AG08395 (cell line): Measurements from ENCODE around the gene NTM.

ENCODE experiments used
- DNase-seq: peaks from one replicate; pipeline ENCODE4 v3.0.0; 2012; ENCODE audit warnings: mixed read lengths, low spot score

NTM gene

GRCh38 chr11:131687291-131688047 is 317.1 kb downstream of the NTM start:
- no peak for DNase-seq

DNA sequence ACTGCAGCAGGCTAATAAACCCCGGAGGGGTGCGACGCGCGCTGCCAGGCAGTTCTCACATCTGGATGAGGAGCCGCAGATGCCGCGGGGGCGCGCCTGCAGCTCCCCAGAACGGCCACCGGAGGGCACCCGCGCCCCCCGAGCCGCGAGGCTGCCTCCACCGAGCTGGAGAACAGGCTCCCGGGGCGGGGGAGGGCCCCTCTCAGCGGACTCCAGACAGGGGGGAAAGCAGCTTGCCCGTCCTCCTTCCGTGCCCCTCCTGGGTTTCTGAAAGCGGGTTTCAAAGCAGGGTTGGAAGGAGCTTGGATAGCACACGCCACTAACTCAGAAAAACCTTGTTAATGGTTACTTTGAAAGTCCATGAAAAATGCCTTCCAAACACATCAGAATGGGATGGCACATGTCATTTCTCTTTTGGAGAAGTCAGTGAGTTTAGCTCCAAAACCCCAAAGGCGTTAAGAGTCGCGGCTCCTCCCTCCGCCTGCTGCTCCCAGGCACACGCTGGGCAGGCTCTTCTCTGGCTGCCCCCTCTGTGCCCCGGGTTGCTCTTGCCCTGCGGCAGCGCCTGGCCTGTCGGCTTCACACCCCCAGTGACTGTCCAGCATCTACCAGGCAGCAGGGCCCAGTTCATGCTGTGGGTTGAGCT is 317.8 kb downstream of the NTM start:
- DNase-seq, result peak; percentile 90

DNA sequence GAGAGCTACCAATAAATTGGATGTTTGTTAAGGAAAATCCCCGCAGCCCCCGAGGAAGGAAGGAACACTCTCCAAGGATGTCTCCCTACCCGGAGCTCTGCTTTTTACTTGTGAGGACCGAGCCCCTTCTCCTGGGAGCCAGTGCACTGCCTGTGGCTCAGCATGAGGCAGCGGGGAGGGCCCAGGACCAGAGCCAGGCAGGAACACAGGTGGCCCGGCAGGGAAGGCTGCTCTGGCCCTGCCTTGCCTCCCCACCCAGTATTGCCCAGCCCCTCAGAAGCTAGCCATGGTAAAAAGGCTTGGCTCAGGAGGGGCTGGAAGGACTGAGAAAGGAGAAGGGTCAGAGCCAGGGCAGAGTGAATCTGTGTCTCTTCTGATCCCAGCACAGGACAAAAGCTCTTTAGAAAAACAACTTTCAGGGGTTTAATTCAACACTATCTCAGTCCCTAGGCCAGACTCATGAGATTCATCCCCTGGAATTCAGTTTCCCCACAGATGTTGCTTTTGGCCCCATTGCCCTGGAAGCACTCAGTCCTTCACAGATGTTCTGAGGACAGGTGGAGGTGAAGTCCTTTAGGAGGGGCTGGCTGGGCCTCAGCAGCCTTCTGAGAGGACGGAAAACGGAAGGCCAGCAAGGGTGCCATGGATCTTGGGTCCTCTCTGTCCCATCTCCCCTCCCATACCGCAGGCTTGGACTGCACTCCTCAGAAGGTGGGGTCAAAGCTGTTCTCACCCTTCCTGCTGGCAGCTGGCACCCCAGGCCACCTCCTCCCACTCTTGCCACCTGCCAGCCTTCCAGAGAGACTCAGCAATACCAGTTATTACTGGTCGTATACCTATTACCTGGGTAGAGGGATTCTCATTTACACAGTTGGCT is 318.9 kb downstream of the NTM start:
- DNase-seq, result no peak

DNA sequence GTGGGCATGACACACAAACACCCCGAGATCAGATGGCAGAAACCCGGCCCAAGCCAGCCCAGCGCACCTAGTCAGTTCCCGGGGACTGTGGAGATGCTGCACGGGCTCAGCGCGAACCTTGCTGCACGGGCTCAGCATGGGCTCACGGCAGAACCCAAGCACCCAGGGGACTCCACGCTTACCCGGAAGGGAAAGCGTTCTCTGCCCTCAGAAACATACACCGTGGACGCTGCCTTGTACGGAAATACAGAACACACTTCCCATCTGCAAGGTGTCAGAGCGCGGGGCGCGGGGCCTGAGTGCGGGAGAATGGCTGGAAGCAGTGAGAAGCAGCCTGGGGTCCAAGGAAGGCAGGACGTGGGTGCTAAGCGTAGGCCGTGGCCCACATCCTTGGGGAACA is 319.9 kb downstream of the NTM start:
- DNase-seq, result no peak

DNA sequence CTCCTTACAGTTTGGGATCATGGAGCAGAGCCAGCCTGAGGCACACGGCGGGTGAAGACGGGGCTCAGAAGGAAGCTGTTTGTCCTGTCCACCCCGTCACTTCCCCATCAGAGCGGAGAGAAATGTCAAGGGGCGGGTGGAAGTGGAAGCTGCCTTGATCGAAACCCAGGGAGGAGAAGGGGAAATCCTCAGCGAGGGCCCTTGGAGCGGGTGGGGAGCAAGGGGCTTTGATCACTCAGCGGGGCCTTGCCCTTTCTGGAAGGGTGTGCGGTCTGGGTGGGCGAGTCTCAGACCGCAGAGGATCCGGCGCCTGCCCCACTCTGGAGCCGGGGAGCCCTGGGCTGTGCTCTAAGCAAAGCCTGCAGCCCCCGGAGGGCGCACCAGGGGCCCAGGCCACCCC is 320.4 kb downstream of the NTM start:
- DNase-seq, result no peak

- DNase-seq, result peak; percentile 62
Measured at GRCh38 chr11:131691181-131692041, 321.0 kb downstream of the NTM start.

GRCh38 chr11:131692151-131692550 is 321.7 kb downstream of the NTM start:
- no peak for DNase-seq

GRCh38 chr11:131692961-131693360 is 322.5 kb downstream of the NTM start:
- DNase-seq, result no peak

DNA sequence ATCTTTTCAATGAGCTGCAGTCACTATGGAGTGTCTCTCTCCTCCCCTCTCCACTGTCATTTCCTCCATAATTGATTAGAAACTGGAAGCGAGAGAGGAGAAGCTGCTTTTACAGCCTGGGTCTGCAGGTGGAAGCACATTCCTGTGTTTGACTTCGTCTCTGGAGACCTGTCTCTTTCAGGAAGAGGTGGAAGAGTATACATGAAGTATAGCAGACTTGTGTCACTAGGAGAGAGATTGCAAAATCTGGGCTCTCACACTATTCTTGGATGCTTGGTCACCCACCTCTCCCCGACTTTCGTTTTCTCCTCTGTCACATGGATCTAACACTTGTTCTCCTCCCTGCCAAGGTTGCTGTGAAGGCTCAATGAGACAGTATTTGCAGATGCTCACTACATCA is 323.3 kb downstream of the NTM start:
- DNase-seq, result no peak

GRCh38 chr11:131694526-131695424 is 324.4 kb downstream of the NTM start:
- peak; percentile 90 for DNase-seq

GRCh38 chr11:131695889-131696429 is 325.5 kb downstream of the NTM start:
- DNase-seq, result no peak

GRCh38 chr11:131696690-131697089 is 326.3 kb downstream of the NTM start:
- no peak for DNase-seq

DNA sequence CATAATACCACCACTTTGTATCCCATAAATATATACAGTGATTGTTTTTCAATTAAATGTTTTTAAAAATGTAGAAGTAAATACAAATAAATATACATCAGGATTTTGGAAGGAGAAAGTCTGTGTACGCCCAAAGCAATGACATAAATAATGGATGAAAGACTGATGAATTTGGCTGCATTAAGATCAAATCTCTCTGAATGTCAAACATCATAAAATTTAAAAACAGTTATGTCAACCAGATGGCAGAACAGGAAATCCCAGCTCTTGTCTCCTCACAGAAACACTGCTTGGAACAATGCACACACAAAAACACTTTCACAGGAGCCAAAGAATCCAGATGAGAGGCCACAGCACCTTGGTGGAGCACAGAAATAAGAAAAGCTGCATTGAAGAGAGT is 332.9 kb downstream of the NTM start:
- no peak for DNase-seq

DNA sequence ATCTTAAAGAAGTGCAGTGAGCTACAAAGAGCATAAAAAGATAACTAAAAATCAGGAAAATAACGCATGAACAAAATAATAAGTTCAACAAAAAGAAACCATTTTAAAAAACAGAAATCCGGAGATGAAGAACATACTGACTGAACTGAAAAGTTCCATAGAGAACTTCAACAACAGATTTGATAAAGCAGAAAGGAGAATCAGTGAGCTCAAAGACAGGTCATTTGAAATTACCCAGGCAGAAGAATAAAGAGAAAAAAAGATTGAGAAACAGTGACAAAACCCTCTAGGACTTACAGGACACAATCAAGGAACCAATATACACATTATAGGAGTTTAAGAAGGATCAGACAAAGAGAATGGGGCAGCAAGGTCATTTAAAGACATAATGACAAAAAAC is 334.3 kb downstream of the NTM start:
- DNase-seq, result no peak

- peak; percentile 54 for DNase-seq
Measured at GRCh38 chr11:131710511-131710910, 340.1 kb downstream of the NTM start.

DNA sequence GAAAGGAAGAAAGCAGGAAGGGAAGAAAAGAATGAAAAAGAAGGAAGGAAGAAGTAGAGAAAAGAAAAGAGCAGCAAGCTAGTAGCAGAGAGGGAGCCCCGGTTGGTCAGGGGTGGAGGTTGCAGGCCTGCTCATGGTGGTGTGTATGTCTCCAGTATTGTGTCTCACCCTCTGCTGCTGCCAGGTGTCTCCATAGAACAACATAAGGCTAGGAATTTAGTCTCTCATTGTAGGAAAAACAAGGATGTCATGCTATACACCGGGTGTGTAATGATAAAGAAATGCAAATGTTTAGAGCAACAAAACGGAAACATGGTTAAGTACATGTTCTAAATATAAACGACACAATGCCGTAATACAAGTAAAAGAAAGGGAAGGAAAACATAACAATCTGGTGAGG is 342.5 kb downstream of the NTM start:
- no peak for DNase-seq

DNA sequence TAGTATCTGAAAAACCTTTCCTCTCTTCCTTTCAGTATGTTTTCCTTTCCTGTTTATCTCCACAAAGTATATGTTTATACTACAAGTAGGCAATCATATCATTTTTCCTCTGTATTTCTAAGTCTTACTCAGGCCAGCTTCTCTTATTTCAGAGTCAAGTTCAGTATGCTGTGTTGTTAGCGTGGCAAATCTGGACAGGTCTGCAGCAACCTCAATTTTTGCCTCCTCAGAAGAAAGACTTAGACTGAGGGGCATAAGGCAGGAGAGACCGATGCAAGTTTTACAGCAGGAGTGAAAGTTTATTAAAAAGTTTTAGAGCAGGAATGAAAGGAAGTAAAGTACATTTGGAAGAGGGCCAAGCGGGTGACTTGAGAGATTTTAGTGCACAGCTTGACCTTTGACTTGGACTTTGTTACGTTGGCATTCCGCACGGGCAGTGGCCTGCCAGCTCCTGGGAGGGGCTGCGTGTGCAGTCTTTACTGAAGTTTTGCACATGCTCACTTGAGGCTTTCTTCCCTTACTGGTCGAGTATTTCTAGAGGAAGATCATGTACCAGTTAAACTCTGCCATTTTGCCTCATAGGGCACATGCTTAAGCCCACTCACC is 343.2 kb downstream of the NTM start:
- DNase-seq, result no peak

- no peak for DNase-seq
Measured at GRCh38 chr11:131717616-131718015, 347.2 kb downstream of the NTM start.

DNA sequence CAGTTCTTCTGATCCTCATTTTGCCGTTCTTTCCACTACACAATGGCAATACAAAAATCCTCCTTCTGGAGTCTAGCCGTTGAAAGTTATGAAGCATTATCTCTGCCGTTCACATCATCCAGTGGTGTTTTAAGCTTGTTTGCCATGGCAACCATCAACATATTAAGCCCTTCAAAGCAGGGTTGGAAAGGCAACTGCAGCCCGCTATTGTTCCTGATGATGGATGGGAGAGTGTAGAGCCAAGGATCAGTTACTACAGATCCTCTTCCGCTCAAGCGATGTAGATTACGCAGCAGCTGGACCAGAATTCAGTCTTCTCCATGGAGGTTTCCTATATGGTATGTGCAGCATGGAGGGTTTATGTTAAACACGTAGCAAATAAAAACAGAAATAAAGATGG is 352.7 kb downstream of the NTM start:
- no peak for DNase-seq

DNA sequence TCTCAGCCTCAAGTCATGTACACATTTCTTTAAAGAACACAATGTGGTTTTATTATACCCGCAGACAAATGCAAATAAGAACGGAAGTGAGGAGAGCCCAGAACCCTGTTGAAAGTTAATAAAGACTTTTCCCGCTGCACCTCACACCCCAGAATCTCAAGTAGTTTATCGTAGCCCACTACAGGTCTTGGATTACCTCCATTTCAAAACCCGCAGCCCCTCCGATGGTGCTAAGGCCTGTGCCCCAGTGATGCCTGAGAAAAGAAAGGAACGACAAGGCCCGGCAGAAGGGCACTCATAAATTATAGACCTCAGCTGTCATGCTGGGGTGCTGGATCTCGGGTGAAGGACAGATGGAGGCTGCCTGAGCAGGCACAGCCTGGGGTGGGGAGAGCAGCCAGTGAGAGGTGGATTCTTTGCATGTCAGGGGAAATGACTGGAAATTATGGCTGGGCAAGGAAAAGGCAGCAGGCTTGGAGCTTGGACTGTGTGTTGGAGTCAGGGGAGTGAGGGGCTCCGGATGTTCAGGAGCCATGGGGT is 354.1 kb downstream of the NTM start:
- no peak for DNase-seq
